ENCODE results near the gene CAMK4.

Gene CAMK4

GRCh38 chr5:111383288-111383970 lies 159.2 kb downstream of the CAMK4 start (continued):
- TF ChIP-seq TSHZ1 (tag by site-specific recombination; IDR thresholded peaks at IDR 0.05; ENCODE audit: borderline replicate concordance): no peak
- TF ChIP-seq ZNF501 (tag by site-specific recombination; IDR thresholded peaks at IDR 0.05): no peak
- TF ChIP-seq ZNF48 (tag by site-specific recombination; IDR thresholded peaks at IDR 0.05): no peak
- peak; percentile 82 for TF ChIP-seq ZNF600 (tag by site-specific recombination; IDR thresholded peaks at IDR 0.05)
- no peak for TF ChIP-seq ZNF341 (tag by site-specific recombination; IDR thresholded peaks at IDR 0.05; ENCODE audit: low read depth)
- TF ChIP-seq SP7 (tag by site-specific recombination; IDR thresholded peaks at IDR 0.05): peak; percentile 48; the same call in 1 of the 2 replicates
- no peak for TF ChIP-seq ATF2 (tag by site-specific recombination; IDR thresholded peaks at IDR 0.05; ENCODE audit: low read depth)
- no peak for TF ChIP-seq ZNF488 (tag by site-specific recombination; IDR thresholded peaks at IDR 0.05)
- TF ChIP-seq ZNF2 (tag by site-specific recombination; IDR thresholded peaks at IDR 0.05): no peak
- TF ChIP-seq GLIS1 (tag by site-specific recombination; IDR thresholded peaks at IDR 0.05): 0 out of 2 replicates have a peak, but pooled peaks have one; percentile 28
- TF ChIP-seq ZNF26 (tag by site-specific recombination; IDR thresholded peaks at IDR 0.05): no peak

- H3K4me1 ChIP-seq (ENCODE audit: control insufficient read depth, insufficient read depth, low read length): peaks cover 27% of the 10 kb centered on the region
- ChIA-PET CTCF (no interaction called here), POLR2A (no interaction called here)
- no peaks in the 10 kb centered on the region for H3K9me3 ChIP-seq (ENCODE audit: control insufficient read depth, insufficient read depth, low read depth, low read length)
- peak; percentile 86 for TF ChIP-seq REST (tag by site-specific recombination; IDR thresholded peaks at IDR 0.05)
- peak; percentile 55; the same call in 1 of the 2 replicates for TF ChIP-seq MZF1 (tag by site-specific recombination; IDR thresholded peaks at IDR 0.05; ENCODE audit: borderline replicate concordance)
- TF ChIP-seq SCRT1 (tag by site-specific recombination; IDR thresholded peaks at IDR 0.05; ENCODE audit: borderline replicate concordance): 0 out of 2 replicates have a peak, but pooled peaks have one; percentile 50
- peak; percentile 77 for TF ChIP-seq SCRT2 (tag by site-specific recombination; IDR thresholded peaks at IDR 0.05)
- no peak for TF ChIP-seq ZNF549 (tag by site-specific recombination; IDR thresholded peaks at IDR 0.05)
- no peak overlapping the region for H3K27ac ChIP-seq (ENCODE audit: extremely low read depth, low read depth, low read length)
- no peak overlapping the region for H3K4me3 ChIP-seq (ENCODE audit: low read depth, low read length)
- no peaks in the 10 kb centered on the region for H3K36me3 ChIP-seq (ENCODE audit: control insufficient read depth in 2 of 2, insufficient read depth in 1 of 2, low read length in 2 of 2)
Measured at GRCh38 chr5:111384220-111384619, 160.0 kb downstream of the CAMK4 start.

All from HEK293 (cell line).